SK-N-SH (cell line): ENCODE data around the gene TANC1. TPM values are rescaled to one million over a fixed set of nuclear protein-coding genes. Genes with fewer than 3 reads are reported as not detected.

ENCODE experiments used
- CTCF ChIA-PET: fragments of 300-600, 350-600 bp; formaldehyde crosslinking; extraction: SDS; loops from one replicate; lab custom pipeline; 2021; lab: Yijun Ruan, JAX
- POLR2A ChIA-PET: fragments of 350-600 bp; sonication (Branson Sonifier 250); formaldehyde crosslinking; extraction: SDS; loops from one replicate; lab custom pipeline; 2020; ENCODE audit warnings: antibody characterized with exemption, inconsistent platforms; lab: Yijun Ruan, JAX
- DNase-seq: peaks from one replicate; pipeline ENCODE4 v3.0.0; 2012
- H2AFZ ChIP-seq: fragments of 200-600 bp; sonication (generic); 2 replicates; pipeline ENCODE4 v1.8.1; 2016; ENCODE audit warnings: antibody characterized with exemption, mild to moderate bottlenecking, low read depth
- H3F3A ChIP-seq: fragments of 200-600 bp; sonication (generic); replicated peaks from 2 replicates; pipeline ENCODE3; 2016; ENCODE audit warnings: antibody characterized with exemption, mild to moderate bottlenecking; ENCODE audit not compliant: insufficient read depth
- H3K27ac ChIP-seq, 2 experiments: fragments of 200-500 bp in 1 of 2; fragments of 200-600 bp in 1 of 2; sonication (Bioruptor generic) in 1 of 2; sonication (generic), shearing (Covaris generic) in 1 of 2; 2 replicates each; pipeline versions ENCODE4 v1.5.1 to v1.6.1; 2014 to 2016; ENCODE audit warnings: low read depth in 2 of 2, inconsistent platforms in 1 of 2, low read length in 1 of 2, mild to moderate bottlenecking in 1 of 2, mixed read lengths in 1 of 2
- H3K27me3 ChIP-seq: fragments of 200-600 bp; sonication (generic), shearing (Covaris generic); 2 replicates; pipeline ENCODE4 v1.6.1; 2016; ENCODE audit warnings: mixed run types; ENCODE audit not compliant: insufficient read depth
- H3K36me3 ChIP-seq, 2 experiments: fragments of 200-500 bp in 1 of 2; fragments of 200-600 bp in 1 of 2; sonication (Bioruptor generic) in 1 of 2; sonication (generic) in 1 of 2; replicated peaks in 1 of 2; 2 replicates each; pipeline versions ENCODE3 to v1.5.1; 2014 to 2016; ENCODE audit warnings: low read length in 1 of 2, mild to moderate bottlenecking in 1 of 2; ENCODE audit not compliant: insufficient read depth in 2 of 2, control insufficient read depth in 1 of 2
- H3K4me1 ChIP-seq, 2 experiments: fragments of 200-500 bp in 1 of 2; fragments of 200-600 bp in 1 of 2; sonication (Bioruptor generic) in 1 of 2; sonication (generic), shearing (Covaris generic) in 1 of 2; 2 replicates each; pipeline versions ENCODE4 v1.5.1 to v1.6.1; 2014 to 2016; ENCODE audit warnings: low read depth in 1 of 2, low read length in 1 of 2, mixed run types in 1 of 2; ENCODE audit not compliant: insufficient read depth in 2 of 2, control insufficient read depth in 1 of 2
- H3K4me2 ChIP-seq: fragments of 200-600 bp; sonication (generic), shearing (Covaris generic); 2 replicates; pipeline ENCODE4 v1.6.1; 2017; ENCODE audit warnings: mixed run types
- H3K4me3 ChIP-seq, 2 experiments: fragments of 200-500 bp in 1 of 2; fragments of 200-600 bp in 1 of 2; sonication (Bioruptor generic) in 1 of 2; sonication (generic), shearing (Covaris generic) in 1 of 2; 2 replicates each; pipeline versions ENCODE4 v1.5.1 to v1.8.1; 2014 to 2016; ENCODE audit warnings: low read depth in 2 of 2, inconsistent platforms in 1 of 2, low read length in 1 of 2, mild to moderate bottlenecking in 1 of 2, mixed read lengths in 1 of 2, moderate library complexity in 1 of 2
- H3K79me2 ChIP-seq: fragments of 200-600 bp; sonication (generic); 2 replicates; pipeline ENCODE4 v1.8.1; 2017; ENCODE audit warnings: mild to moderate bottlenecking; ENCODE audit not compliant: insufficient read depth
- H3K9ac ChIP-seq: fragments of 200-600 bp; sonication (generic); 2 replicates; pipeline ENCODE4 v1.6.1; 2017; ENCODE audit warnings: mixed run types
- H3K9me2 ChIP-seq: fragments of 200-600 bp; sonication (generic); 2 replicates; pipeline ENCODE4 v1.6.1; 2017; ENCODE audit warnings: mixed run types
- H3K9me3 ChIP-seq: fragments of 200-600 bp; sonication (generic); 2 replicates; pipeline ENCODE4 v1.6.1; 2017; ENCODE audit warnings: mixed run types, mild to moderate bottlenecking, moderate library complexity
- H4K20me1 ChIP-seq: fragments of 200-600 bp; sonication (generic); 2 replicates; pipeline ENCODE4 v1.6.1; 2017; ENCODE audit warnings: mild to moderate bottlenecking, mixed run types; ENCODE audit not compliant: insufficient read depth
- CHD2 ChIP-seq: fragments of 150-350 bp; IDR thresholded peaks from 2 replicates; pipeline ENCODE4 v1.6.1; 2018; ENCODE audit warnings: low read length; ENCODE audit not compliant: partially characterized antibody
- FOSL2 ChIP-seq: IDR thresholded peaks from 2 replicates; pipeline ENCODE4 v1.4.0; 2012; ENCODE audit warnings: low read depth, mild to moderate bottlenecking, moderate library complexity, borderline replicate concordance
- FOXM1 ChIP-seq: IDR thresholded peaks from 2 replicates; pipeline ENCODE4 v1.4.0; 2012; ENCODE audit warnings: low read depth, mild to moderate bottlenecking
- GABPA ChIP-seq: IDR thresholded peaks from 2 replicates; pipeline ENCODE4 v1.4.0; 2012; ENCODE audit warnings: low read depth, mild to moderate bottlenecking
- JUND ChIP-seq: IDR thresholded peaks from 2 replicates; pipeline ENCODE4 v1.4.0; 2012
- NRF1 ChIP-seq: IDR thresholded peaks from 2 replicates; pipeline ENCODE4 v1.6.1; 2012; ENCODE audit warnings: low read depth, mild to moderate bottlenecking, low read length
- RAD21 ChIP-seq: IDR thresholded peaks from 2 replicates; pipeline ENCODE4 v1.6.1; 2012; ENCODE audit warnings: mild to moderate bottlenecking, low read length
- RXRA ChIP-seq: IDR thresholded peaks from 2 replicates; pipeline ENCODE4 v1.4.0; 2012; ENCODE audit warnings: low read depth, mild to moderate bottlenecking, borderline replicate concordance
- SIN3A ChIP-seq: IDR thresholded peaks from 2 replicates; pipeline ENCODE4 v1.6.1; 2012; ENCODE audit warnings: low read depth, mild to moderate bottlenecking, low read length, moderate library complexity, borderline replicate concordance
- SMC3 ChIP-seq: IDR thresholded peaks from 2 replicates; pipeline ENCODE4 v1.6.1; 2012; ENCODE audit warnings: low read depth, low read length, improper control_type of control experiment
- TAF1 ChIP-seq: IDR thresholded peaks from 2 replicates; pipeline ENCODE4 v1.6.1; 2012; ENCODE audit warnings: low read depth, mild to moderate bottlenecking, low read length, moderate library complexity, borderline replicate concordance
- TCF12 ChIP-seq: IDR thresholded peaks from 2 replicates; pipeline ENCODE4 v1.4.0; 2012
- YY1 ChIP-seq: IDR thresholded peaks from 2 replicates; pipeline ENCODE4 v1.4.0; 2012; ENCODE audit warnings: low read depth, mild to moderate bottlenecking
- ZBTB33 ChIP-seq: IDR thresholded peaks from 2 replicates; pipeline ENCODE4 v1.4.0; 2012; ENCODE audit warnings: low read depth, borderline replicate concordance
- WGBS: methylation state at CpG from one replicate; pipeline ENCODE4 v1.1.6; 2017; ENCODE audit warnings: low lambda C conversion rate; 5-methylcytosine and 5-hydroxymethylcytosine counted together
- polyA plus RNA-seq, 3 experiments: library from polyadenylated mRNA; depleted of rRNA; stranded (reverse); fragments of >200 nt; gene quantifications; 2 replicates each; pipeline ENCODE4 v1.2.3, GENCODE V29; 2012
- TF ChIP-seq, protein P1 (sequence below): IDR thresholded peaks from 2 replicates; pipeline ENCODE4; 2012
- TF ChIP-seq, protein P2 (sequence below): IDR thresholded peaks from 2 replicates; pipeline ENCODE4 v1.4.0; 2012; ENCODE audit warnings: low read depth
- TF ChIP-seq, protein P3 (sequence below): IDR thresholded peaks from 2 replicates; pipeline ENCODE4 v1.4.0; 2012; ENCODE audit warnings: low read depth, borderline replicate concordance

TANC1 gene
- polyA plus RNA-seq, 1 of the 3 experiments (the other 2 are of a cell fraction), result 19.2 TPM

GRCh38 chr2:159086342-159086741 lies 117.9 kb downstream of the TANC1 start:
- Histone ChIP-seq H3F3A (peaks cover 7% of the 10 kb centered on the region), H3K4me1 (peaks cover 16 to 19% of the 10 kb centered on the region in 2 experiments), H3K79me2 (peaks cover 40% of the 10 kb centered on the region; the same call in 1 of the 2 replicates), H3K27ac (no peak overlapping the region), H3K27me3 (no peaks in the 10 kb centered on the region), H2AFZ (no peak overlapping the region), H3K9me2 (no peaks in the 10 kb centered on the region), H4K20me1 (no peaks in the 10 kb centered on the region), H3K9ac (no peak overlapping the region), H3K36me3 (peaks cover 0 to 3% of the 10 kb centered on the region in 2 experiments), H3K9me3 (no peaks in the 10 kb centered on the region), H3K4me3 (no peak overlapping the region), H3K4me2 (no peak overlapping the region)
- WGBS, result 69% methylated on average over 1 of the region's 1 CpG
- CTCF ChIA-PET, result interaction anchor here (0.6 kb wide), 1 partner anchor 118 kb away, joined by 3 read pairs; no protein-coding TSS in a partner anchor
- POLR2A ChIA-PET, result no interaction called here
- no peak for DNase-seq
- no peak for TF ChIP-seq RAD21

DNA sequence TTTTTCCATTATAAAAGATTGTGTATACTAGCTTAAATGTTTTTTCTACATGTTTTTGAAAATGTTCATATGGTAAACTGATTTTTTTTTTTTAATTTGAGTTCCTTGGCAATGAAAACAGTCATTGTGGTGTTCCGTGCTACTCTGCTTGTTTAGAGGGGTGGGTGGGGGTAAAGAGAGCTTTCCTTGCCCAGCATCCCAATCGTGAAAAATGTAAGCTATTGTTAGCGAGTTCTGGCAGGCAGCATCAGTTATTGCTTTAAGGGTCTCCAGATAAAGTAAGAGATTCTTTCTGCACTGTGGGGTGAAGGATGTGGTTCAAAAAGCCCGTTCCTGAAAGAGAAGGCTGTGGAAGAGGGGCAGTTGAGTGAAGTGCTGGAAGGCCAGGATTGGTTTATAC lies 118.4 kb downstream of the TANC1 start:
- Histone ChIP-seq H3K36me3 (peaks cover 0 to 3% of the 10 kb centered on the region in 2 experiments), H3K9ac (no peak overlapping the region), H3K4me3 (no peak overlapping the region), H3K27ac (no peak overlapping the region), H3K9me2 (no peaks in the 10 kb centered on the region), H2AFZ (no peak overlapping the region), H4K20me1 (no peaks in the 10 kb centered on the region), H3K4me1 (peaks cover 16 to 23% of the 10 kb centered on the region in 2 experiments), H3K9me3 (no peaks in the 10 kb centered on the region), H3K79me2 (peaks cover 40% of the 10 kb centered on the region; the same call in 1 of the 2 replicates), H3K27me3 (no peaks in the 10 kb centered on the region), H3F3A (peaks cover 12% of the 10 kb centered on the region), H3K4me2 (no peak overlapping the region)
- WGBS, result 90% methylated on average over 4 of the region's 4 CpGs
- ChIA-PET CTCF (interaction anchor here (0.6 kb wide), 1 partner anchor 118 kb away, joined by 3 read pairs; no protein-coding TSS in a partner anchor), POLR2A (no interaction called here)
- no peak for DNase-seq
- TF ChIP-seq GABPA (no peak), NRF1 (no peak), SIN3A (no peak), TAF1 (no peak), YY1 (no peak), JUND (no peak), FOXM1 (no peak), TCF12 (no peak), RXRA (no peak), RAD21 (no peak), FOSL2 (no peak), ZBTB33 (no peak), SMC3 (no peak), CHD2 (no peak)
- TF ChIP-seq, protein P1, sequence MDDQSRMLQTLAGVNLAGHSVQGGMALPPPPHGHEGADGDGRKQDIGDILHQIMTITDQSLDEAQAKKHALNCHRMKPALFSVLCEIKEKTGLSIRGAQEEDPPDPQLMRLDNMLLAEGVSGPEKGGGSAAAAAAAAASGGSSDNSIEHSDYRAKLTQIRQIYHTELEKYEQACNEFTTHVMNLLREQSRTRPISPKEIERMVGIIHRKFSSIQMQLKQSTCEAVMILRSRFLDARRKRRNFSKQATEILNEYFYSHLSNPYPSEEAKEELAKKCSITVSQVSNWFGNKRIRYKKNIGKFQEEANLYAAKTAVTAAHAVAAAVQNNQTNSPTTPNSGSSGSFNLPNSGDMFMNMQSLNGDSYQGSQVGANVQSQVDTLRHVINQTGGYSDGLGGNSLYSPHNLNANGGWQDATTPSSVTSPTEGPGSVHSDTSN, result no peak
- TF ChIP-seq, protein P2, sequence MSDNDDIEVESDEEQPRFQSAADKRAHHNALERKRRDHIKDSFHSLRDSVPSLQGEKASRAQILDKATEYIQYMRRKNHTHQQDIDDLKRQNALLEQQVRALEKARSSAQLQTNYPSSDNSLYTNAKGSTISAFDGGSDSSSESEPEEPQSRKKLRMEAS, result no peak
- TF ChIP-seq, protein P3, sequence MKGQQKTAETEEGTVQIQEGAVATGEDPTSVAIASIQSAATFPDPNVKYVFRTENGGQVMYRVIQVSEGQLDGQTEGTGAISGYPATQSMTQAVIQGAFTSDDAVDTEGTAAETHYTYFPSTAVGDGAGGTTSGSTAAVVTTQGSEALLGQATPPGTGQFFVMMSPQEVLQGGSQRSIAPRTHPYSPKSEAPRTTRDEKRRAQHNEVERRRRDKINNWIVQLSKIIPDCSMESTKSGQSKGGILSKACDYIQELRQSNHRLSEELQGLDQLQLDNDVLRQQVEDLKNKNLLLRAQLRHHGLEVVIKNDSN, result no peak
